Thymus (tissue), 11 donors: ENCODE data around the gene DOCK11. TPM values are rescaled to one million over a fixed set of nuclear protein-coding genes. Genes with fewer than 3 reads are reported as not detected.

Experiments
- DNase-seq, 9 donors: peaks; one replicate each; pipeline ENCODE4 v3.0.0-alpha.2; 2013; ENCODE audit warnings: low spot score in 9 of 9, low read depth in 6 of 9, missing footprints in 1 of 9
- H3K27ac ChIP-seq, 2 donors: one replicate each; pipeline ENCODE4 v1.5.1; 2013; ENCODE audit warnings: control low read depth in 1 of 2, low read depth in 1 of 2, low read length in 1 of 2, mild to moderate bottlenecking in 1 of 2, moderate library complexity in 1 of 2
- H3K27me3 ChIP-seq, 2 donors: one replicate each; pipeline ENCODE4 v1.5.1; 2013; ENCODE audit warnings: low read length in 1 of 2; ENCODE audit not compliant: control insufficient read depth in 2 of 2, insufficient read depth in 1 of 2
- H3K36me3 ChIP-seq, 2 donors: one replicate each; pipeline ENCODE4 v1.5.1; 2013; ENCODE audit warnings: low read length in 1 of 2, mild to moderate bottlenecking in 1 of 2, moderate library complexity in 1 of 2; ENCODE audit not compliant: control insufficient read depth in 2 of 2, insufficient read depth in 2 of 2
- H3K4me1 ChIP-seq, 2 donors: one replicate each; pipeline ENCODE4 v1.5.1; 2013; ENCODE audit warnings: low read length in 2 of 2; ENCODE audit not compliant: control insufficient read depth in 2 of 2, insufficient read depth in 2 of 2
- H3K4me3 ChIP-seq, 2 donors: one replicate each; pipeline ENCODE4 v1.5.1; 2013; ENCODE audit warnings: low read length in 2 of 2, control low read depth in 1 of 2, mild to moderate bottlenecking in 1 of 2
- H3K9me3 ChIP-seq, 2 donors: one replicate each; pipeline ENCODE4 v1.5.1; 2013; ENCODE audit warnings: low read length in 1 of 2, mild to moderate bottlenecking in 1 of 2; ENCODE audit not compliant: control insufficient read depth in 2 of 2, insufficient read depth in 1 of 2
- WGBS: extraction: QIAGEN DNeasy Blood & Tissue Kit; methylation state at CpG from one replicate; pipeline ENCODE4 v1.1.7; 2013; 5-methylcytosine and 5-hydroxymethylcytosine counted together
- polyA plus RNA-seq: library from polyadenylated mRNA; stranded (reverse); fragments of 200-250 nt; gene quantifications from one replicate; pipeline ENCODE4 v1.2.3, GENCODE V29; 2013
- total RNA-seq: library from RNA; stranded (reverse); fragments of 120-200 nt; gene quantifications from one replicate; pipeline ENCODE4 v1.2.4, GENCODE V29; 2013
- donor health status: healthy.

The DOCK11 gene
- total and polyA plus RNA-seq, 2 donors, result 47.8 to 49.9 TPM

GRCh38 chrX:118507766-118508165 is 12.2 kb downstream of the DOCK11 start:
- no peak overlapping the region for H3K4me3 ChIP-seq
- H3K27me3 ChIP-seq, result no peaks in the 10 kb centered on the region
- no peaks in the 10 kb centered on the region for H3K9me3 ChIP-seq
- 87% methylated on average over 1 of the region's 1 CpG for WGBS
- H3K27ac ChIP-seq, result no peak overlapping the region
- peaks cover 0 to 6% of the 10 kb centered on the region in 2 donors for H3K4me1 ChIP-seq
- H3K36me3 ChIP-seq, result no peaks in the 10 kb centered on the region
- DNase-seq, result no peak

GRCh38 chrX:118508221-118508620 is 12.6 kb downstream of the DOCK11 start:
- H3K36me3 ChIP-seq, result no peaks in the 10 kb centered on the region
- no peak for DNase-seq
- no peak overlapping the region for H3K27ac ChIP-seq
- H3K9me3 ChIP-seq, result no peaks in the 10 kb centered on the region
- no peak overlapping the region for H3K4me3 ChIP-seq
- H3K4me1 ChIP-seq, result peaks cover 0 to 6% of the 10 kb centered on the region in 2 donors
- 93% methylated on average over 5 of the region's 5 CpGs for WGBS
- no peaks in the 10 kb centered on the region for H3K27me3 ChIP-seq

- no peaks in the 10 kb centered on the region for H3K9me3 ChIP-seq
- H3K27me3 ChIP-seq, result no peaks in the 10 kb centered on the region
- peaks cover 0 to 2% of the 10 kb centered on the region in 2 donors for H3K4me1 ChIP-seq
- DNase-seq, result no peak
- H3K4me3 ChIP-seq, result no peak overlapping the region
- no peaks in the 10 kb centered on the region for H3K36me3 ChIP-seq
- 96% methylated on average over 6 of the region's 6 CpGs for WGBS
- no peak overlapping the region for H3K27ac ChIP-seq
Observed at GRCh38 chrX:118508635-118509034, 13.0 kb downstream of the DOCK11 start.

- Histone ChIP-seq H3K36me3 (peaks cover 0 to 7% of the 10 kb centered on the region in 2 donors), H3K9me3 (no peaks in the 10 kb centered on the region), H3K4me1 (no peaks in the 10 kb centered on the region), H3K27me3 (no peaks in the 10 kb centered on the region), H3K4me3 (no peak overlapping the region), H3K27ac (no peak overlapping the region)
- WGBS, result 94% methylated on average over 5 of the region's 5 CpGs
- DNase-seq, result no peak
Observed at GRCh38 chrX:118510111-118510510, 14.5 kb downstream of the DOCK11 start.

GRCh38 chrX:118513120-118513898 is 17.7 kb downstream of the DOCK11 start:
- H3K9me3 ChIP-seq, result no peaks in the 10 kb centered on the region
- H3K4me3 ChIP-seq, result no peak overlapping the region
- 96% methylated on average over 6 of the region's 6 CpGs for WGBS
- H3K36me3 ChIP-seq, result peaks cover 0 to 7% of the 10 kb centered on the region in 2 donors
- H3K27me3 ChIP-seq, result no peaks in the 10 kb centered on the region
- H3K27ac ChIP-seq, result no peak overlapping the region
- H3K4me1 ChIP-seq, result no peaks in the 10 kb centered on the region
- DNase-seq, result no peak

GRCh38 chrX:118519411-118520215 is 24.0 kb downstream of the DOCK11 start:
- H3K36me3 ChIP-seq, result peaks cover 0 to 4% of the 10 kb centered on the region in 2 donors
- H3K4me1 ChIP-seq, result no peaks in the 10 kb centered on the region
- no peaks in the 10 kb centered on the region for H3K9me3 ChIP-seq
- no peak overlapping the region for H3K27ac ChIP-seq
- WGBS, result 94% methylated on average over 3 of the region's 3 CpGs
- no peak overlapping the region for H3K4me3 ChIP-seq
- DNase-seq, result no peak
- H3K27me3 ChIP-seq, result no peaks in the 10 kb centered on the region

GRCh38 chrX:118520216-118521206 is 24.9 kb downstream of the DOCK11 start:
- H3K9me3 ChIP-seq, result no peaks in the 10 kb centered on the region
- H3K27me3 ChIP-seq, result no peaks in the 10 kb centered on the region
- WGBS, result 94% methylated on average over 5 of the region's 5 CpGs
- H3K27ac ChIP-seq, result no peak overlapping the region
- H3K4me3 ChIP-seq, result no peak overlapping the region
- DNase-seq, result no peak
- H3K36me3 ChIP-seq, result no peaks in the 10 kb centered on the region
- H3K4me1 ChIP-seq, result no peaks in the 10 kb centered on the region

GRCh38 chrX:118521435-118521834 is 25.8 kb downstream of the DOCK11 start:
- no peaks in the 10 kb centered on the region for H3K36me3 ChIP-seq
- 95% methylated on average over 3 of the region's 3 CpGs for WGBS
- no peaks in the 10 kb centered on the region for H3K4me1 ChIP-seq
- H3K4me3 ChIP-seq, result no peak overlapping the region
- H3K9me3 ChIP-seq, result no peaks in the 10 kb centered on the region
- no peak for DNase-seq
- no peak overlapping the region for H3K27ac ChIP-seq
- no peaks in the 10 kb centered on the region for H3K27me3 ChIP-seq
